ENCODE data around the gene CFD. TPM values are rescaled to one million over a fixed set of nuclear protein-coding genes. Genes with fewer than 3 reads are reported as not detected.

Gene CFD
- total RNA-seq, 4 donors from 2014 or later = 3.2 to 233 (median 50.2) TPM

DNA sequence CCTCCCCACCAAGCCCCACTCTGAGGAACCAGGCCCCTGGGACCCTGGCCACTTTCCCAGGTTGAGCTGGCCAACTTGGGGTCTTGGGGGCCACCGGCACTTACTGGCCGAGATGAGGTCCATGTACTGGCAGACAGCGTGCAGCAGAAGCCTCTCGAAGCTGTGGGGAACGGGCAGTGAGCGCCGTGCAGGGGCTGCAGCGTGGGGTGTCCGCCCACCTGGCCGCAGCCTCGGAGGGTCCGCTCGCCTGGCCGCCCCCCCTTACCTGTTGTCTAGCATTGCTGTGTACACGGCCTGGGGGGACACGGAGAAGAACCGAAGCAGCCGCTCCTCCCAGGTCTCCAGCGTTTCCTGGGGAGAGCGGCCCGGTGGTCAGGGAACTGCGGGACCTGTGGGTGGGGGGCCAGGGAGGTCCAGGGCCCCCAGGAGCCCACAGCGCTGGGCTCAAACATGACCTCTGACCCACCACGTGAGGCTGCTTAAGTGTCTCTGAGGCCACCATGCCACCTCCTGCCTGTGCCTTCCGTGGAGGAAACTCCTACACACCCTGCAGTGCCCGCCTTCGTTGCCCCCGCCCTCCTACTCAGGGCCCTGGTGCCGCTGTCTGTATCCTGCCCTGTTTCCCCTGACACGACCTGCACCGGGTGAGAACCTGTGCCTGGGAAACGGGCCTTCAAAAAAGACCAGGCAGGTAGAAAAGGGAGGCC is 40.0 kb downstream of the CFD start:
- no peak overlapping the region for H3K27ac ChIP-seq

DNA sequence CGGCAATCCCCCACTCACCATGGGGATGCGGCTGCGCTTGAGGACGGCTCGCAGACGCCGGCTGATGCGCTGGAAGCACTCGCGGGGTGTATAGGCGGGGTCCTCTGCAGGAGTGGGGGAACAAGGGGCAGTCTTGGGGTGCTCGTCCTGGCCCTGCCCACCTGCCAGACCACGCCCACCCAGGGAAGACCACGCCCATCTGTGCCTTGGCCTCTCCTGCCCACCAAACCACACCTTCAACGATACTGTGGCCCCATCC is 40.5 kb downstream of the CFD start:
- Histone ChIP-seq H3K36me3 (no peaks in the 10 kb centered on the region), H3K4me3 (no peak overlapping the region), H3K9me3 (no peaks in the 10 kb centered on the region), H3K27me3 (no peaks in the 10 kb centered on the region), H3K4me1 (no peaks in the 10 kb centered on the region), H3K27ac (no peak overlapping the region)
- intact Hi-C loops (cut with DNase I; ENCODE audit: low total_unique reads) = no loop called here
- DNase-seq = no peak
- TF ChIP-seq, protein P1, sequence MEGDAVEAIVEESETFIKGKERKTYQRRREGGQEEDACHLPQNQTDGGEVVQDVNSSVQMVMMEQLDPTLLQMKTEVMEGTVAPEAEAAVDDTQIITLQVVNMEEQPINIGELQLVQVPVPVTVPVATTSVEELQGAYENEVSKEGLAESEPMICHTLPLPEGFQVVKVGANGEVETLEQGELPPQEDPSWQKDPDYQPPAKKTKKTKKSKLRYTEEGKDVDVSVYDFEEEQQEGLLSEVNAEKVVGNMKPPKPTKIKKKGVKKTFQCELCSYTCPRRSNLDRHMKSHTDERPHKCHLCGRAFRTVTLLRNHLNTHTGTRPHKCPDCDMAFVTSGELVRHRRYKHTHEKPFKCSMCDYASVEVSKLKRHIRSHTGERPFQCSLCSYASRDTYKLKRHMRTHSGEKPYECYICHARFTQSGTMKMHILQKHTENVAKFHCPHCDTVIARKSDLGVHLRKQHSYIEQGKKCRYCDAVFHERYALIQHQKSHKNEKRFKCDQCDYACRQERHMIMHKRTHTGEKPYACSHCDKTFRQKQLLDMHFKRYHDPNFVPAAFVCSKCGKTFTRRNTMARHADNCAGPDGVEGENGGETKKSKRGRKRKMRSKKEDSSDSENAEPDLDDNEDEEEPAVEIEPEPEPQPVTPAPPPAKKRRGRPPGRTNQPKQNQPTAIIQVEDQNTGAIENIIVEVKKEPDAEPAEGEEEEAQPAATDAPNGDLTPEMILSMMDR (IDR thresholded peaks at IDR 0.05) = no peak
- TF ChIP-seq POLR2A (IDR thresholded peaks at IDR 0.05) = no peak

More for the DNA sequence above, 40.0 kb downstream of the CFD start:
- no peaks in the 10 kb centered on the region for H3K27me3 ChIP-seq
- no peaks in the 10 kb centered on the region for H3K4me1 ChIP-seq
- DNase-seq = no peak
- intact Hi-C loops (cut with DNase I; ENCODE audit: low total_unique reads) = no loop called here
- no peaks in the 10 kb centered on the region for H3K36me3 ChIP-seq
- no peak overlapping the region for H3K4me3 ChIP-seq
- TF ChIP-seq, protein P1 (IDR thresholded peaks at IDR 0.05) = no peak
- no peak for TF ChIP-seq POLR2A (IDR thresholded peaks at IDR 0.05)
- H3K9me3 ChIP-seq = no peaks in the 10 kb centered on the region

DNA sequence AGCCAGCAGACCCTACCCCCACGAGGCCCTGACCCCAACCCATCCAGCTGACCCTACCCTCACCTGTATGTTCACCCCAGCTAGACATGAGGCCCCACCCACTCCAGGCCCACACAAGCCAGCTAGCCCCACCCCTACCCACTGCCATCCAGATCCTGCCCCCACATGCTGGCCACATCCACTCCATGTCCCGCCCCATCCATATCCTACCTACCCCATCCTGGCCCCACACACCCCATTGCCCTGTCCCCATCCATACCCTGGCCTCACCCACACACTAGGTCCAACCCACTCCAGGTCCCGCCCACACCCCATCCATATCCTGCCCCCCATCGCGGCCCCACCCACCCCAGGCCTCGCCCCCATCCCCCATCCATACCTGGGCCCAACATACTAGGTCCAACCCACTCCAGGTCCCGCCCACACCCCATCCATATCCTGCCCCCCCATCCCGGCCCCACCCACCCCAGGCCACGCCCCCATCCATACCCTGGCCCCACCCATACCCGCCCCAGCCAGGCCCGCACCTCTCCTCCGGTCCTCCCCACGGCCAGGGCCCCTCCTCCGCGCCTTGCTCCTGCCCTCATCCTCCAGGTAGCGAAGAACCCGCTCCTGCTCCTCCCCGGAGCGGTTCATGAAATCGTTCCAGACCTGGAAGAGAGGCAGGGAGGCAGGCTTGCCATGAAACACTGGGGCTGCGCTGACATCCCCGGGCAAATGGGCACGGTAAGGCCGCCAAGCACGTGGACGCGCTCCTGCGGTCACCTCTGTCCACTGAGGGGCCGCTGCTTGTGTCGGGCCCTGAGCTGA is 41.0 kb downstream of the CFD start:
- Histone ChIP-seq H3K9me3 (no peaks in the 10 kb centered on the region), H3K27ac (no peak overlapping the region), H3K4me1 (no peaks in the 10 kb centered on the region), H3K27me3 (no peaks in the 10 kb centered on the region), H3K4me3 (no peak overlapping the region), H3K36me3 (no peaks in the 10 kb centered on the region)
- no peak for DNase-seq
- intact Hi-C loops (cut with DNase I; ENCODE audit: low total_unique reads) = no loop called here
- TF ChIP-seq POLR2A (IDR thresholded peaks at IDR 0.05) = no peak
- TF ChIP-seq, protein P1 (IDR thresholded peaks at IDR 0.05) = no peak

DNA sequence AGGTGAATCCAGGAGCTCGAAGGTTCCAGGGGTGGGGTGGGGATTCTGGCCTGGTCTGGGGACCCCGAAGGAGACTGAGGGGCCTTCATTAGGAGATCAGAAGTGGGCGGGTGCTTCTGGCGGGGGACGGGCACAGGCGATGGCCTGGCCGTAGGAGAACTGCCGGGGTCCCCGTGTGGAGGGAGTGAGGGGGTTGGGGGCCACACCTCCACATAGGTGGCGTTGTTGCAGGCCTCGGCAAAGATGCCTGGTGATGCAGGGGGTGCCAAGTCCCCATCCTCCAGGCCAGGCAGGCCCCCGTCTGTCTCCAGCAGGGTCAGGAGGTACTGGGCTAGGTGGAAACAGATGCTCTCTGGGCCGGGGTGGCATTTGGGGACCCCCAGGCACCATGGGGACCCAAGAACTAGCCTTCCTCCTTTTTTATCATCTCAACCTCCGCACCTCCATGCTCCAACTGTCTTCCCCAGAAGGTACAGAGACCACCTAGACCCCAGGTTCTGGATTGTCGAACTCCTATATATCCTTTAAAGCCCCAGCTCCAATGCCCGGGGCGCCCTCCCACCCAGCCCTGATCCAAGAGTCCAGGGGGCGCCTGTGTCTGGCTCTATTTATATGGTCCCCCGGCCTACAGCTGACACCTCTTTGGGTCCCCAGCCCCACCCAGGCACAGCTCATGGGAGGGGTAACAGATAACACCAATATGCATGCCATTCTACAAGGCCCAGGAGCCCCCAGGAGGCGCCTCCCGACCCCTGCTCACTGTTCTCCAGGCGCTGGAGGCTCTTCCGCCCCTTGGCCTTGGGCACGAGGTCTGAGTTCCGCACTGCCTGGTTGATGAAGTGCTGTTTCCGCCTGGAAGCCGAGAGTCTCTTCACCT is 42.0 kb downstream of the CFD start:
- TF ChIP-seq, protein P1 (IDR thresholded peaks at IDR 0.05) = no peak
- TF ChIP-seq POLR2A (IDR thresholded peaks at IDR 0.05) = no peak
- no peak overlapping the region for H3K27ac ChIP-seq
- no peaks in the 10 kb centered on the region for H3K36me3 ChIP-seq
- H3K4me1 ChIP-seq = no peaks in the 10 kb centered on the region
- H3K4me3 ChIP-seq = no peak overlapping the region
- DNase-seq = no peak
- intact Hi-C loops (cut with DNase I; ENCODE audit: low total_unique reads) = no loop called here
- H3K27me3 ChIP-seq = no peaks in the 10 kb centered on the region
- H3K9me3 ChIP-seq = no peaks in the 10 kb centered on the region

DNA sequence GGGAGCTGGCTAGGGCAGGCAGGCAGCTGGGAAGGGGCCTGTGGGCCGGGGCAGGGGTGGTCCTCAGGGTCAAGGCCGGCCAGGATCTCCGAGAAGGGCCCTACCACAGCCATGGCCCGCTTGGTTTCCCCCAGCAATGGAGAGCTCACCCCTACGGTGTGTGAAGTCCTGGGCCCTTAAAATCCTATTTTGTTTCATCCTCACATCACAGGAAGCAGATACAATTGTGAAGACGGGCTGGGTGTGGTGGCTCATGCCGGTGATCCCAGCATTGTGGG is 42.6 kb downstream of the CFD start:
- H3K27ac ChIP-seq = no peak overlapping the region
- no peaks in the 10 kb centered on the region for H3K36me3 ChIP-seq
- no peak for DNase-seq
- no peak overlapping the region for H3K4me3 ChIP-seq
- no peaks in the 10 kb centered on the region for H3K4me1 ChIP-seq
- intact Hi-C loops (cut with DNase I; ENCODE audit: low total_unique reads) = no loop called here
- H3K27me3 ChIP-seq = no peaks in the 10 kb centered on the region
- H3K9me3 ChIP-seq = no peaks in the 10 kb centered on the region
- TF ChIP-seq, protein P1 (IDR thresholded peaks at IDR 0.05) = no peak
- no peak for TF ChIP-seq POLR2A (IDR thresholded peaks at IDR 0.05)
